Endothelial cell of hepatic sinusoid (primary cell): ENCODE measurements around the gene P2RY14.

Experiments
- in situ Hi-C: cut with HindIII; loops from 2 replicates; pipeline ENCODE4 v1.10.0; 2017; ENCODE audit warnings: low sequenced_read_pairs

P2RY14 gene

DNA sequence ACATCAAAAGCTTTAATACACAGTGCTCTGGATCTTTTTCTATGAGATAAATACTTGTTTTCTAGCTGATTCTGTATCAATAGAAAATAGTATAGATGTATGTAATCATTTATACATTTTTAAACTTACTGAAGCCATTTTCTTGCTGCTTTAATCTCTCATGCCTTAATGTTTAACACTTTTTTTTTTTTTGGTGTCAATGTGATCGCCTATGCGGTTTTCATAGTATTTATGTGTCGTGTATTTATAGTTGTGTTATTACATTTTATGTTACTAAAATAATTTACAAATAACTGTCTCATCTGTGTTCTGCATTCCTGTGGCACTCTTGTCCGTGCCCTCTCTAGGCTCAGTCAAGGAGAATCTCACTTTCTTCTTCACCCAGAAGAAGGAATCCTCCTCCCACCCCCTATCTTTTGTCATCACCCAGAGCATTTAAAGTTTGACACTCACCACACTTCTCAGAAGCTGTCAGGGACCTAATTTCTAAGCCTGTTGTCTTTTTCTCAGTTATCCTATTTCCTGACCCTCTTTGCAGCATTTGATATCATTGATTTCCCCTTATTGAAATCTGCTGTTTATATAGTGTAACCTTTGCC lies 54.0 kb downstream of the P2RY14 start:
- in situ Hi-C loops = no loop called here

DNA sequence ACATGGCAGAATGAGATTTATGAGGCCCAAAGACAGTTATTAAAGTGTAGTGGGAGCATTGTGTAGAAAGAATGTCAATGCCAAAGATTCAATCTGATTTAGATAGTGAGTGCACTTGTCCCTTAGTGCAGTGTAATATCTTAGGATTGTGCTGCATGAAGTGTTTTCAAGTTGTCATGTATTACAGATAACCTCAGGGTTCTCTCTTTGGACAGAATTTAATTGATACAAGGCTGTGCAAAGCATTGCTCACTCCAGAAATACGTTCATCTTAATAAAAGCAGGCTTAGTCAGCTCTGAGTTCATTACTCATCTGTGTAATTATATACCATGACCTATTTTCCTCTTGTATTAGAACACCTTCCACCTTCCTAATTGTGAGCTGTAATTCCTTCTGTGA lies 59.3 kb downstream of the P2RY14 start:
- in situ Hi-C loops = no loop called here

DNA sequence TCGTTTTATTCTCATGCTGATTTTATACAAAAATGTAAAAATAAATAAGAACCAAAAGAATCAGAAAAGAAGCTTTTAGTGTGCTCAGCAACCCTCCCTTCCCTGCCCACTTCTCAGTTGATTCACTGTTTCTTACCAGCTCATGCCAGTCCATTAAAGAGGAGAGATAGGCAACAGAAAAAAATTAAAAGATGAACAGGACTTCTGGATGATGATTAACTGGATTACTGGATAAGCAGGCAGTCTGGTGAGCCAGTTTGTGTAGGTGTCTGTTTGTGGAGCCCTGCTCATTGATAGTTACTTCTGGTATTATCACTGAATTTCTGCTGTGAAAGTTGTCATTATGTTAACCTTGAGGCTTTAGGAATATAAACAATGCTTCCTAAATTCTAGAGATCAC lies 60.2 kb downstream of the P2RY14 start:
- in situ Hi-C loops = no loop called here

DNA sequence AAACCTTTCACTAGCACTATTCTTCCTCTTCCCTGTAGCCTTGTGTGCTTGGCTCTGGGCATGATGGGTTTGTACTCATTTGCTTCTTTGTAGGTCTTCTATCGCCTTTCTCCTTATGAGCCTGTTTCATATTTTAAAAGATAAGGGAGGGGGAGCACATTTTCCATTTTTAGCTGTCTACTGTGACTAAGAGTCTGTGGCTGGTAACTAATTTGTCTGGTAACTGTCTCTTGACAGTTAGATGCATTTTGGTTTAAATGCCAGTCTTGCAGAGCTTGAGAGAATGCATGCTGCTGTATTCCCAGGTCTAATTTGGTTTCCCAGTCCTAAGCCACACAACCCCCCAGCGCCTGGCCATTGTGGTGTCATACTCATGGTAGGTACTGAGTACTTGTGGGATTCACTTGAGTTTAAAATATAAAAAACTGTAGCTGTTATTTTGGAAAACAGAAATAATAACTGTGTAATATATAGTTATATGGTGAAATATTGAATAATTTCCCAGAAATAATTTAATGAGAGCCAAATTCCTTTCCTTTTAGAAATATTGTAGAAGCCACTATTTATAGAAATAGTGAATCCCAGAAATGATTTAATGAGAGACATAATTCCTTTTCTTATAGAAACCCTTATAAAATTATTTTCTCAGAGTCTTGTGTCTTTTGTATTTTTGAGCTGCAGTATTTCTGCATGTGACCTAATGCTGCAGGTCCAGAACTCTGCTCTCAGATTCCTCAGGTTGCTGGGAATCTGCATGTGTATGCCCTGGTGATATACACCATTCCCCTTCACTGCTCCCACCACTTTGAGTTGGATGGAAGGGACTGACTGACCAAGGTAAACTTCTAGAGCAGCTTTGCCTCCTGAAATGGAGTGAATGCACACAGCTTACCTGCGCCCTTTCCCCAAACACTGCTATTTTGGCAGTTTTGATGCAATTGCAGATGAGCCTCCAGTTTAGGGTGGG lies 61.4 kb downstream of the P2RY14 start:
- in situ Hi-C loops = no loop called here

DNA sequence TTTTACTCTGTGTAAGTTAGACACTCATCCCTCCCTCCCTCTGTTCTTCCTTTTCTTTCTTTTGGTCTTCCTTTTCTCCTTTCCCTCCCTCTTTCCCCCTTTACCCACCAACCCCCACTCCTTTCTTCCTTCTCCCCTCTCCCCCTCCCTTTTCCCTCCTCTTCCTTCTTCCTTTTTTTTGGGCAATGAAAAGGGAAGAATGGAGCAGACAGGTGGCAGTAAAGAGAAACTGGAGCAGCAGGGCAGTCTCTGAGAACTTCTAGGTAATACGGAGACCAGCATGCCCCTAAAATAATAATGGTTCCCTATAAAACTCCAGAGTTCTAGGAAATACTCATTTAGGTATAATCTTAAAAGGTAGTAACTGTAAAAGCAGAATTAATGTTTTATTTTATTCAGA lies 63.9 kb downstream of the P2RY14 start:
- in situ Hi-C loops = no loop called here

DNA sequence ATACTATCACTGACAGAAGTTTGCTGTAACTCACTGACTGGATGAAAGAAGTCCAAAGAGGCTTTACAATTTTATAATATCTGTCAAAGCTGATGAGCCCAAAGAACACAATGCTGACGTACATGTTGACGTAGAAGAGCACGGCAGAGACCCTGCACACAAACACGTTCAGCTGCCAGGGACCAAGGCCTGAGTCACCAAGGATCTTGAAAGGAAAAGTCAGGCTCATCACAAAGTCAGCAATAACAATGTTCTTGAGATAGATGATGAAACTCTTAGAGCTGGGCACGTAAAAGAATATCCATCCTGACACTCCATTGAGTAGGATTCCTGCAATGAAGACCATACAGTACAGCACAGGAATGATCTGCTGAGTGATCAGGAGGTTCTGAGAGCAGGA lies 64.5 kb downstream of the P2RY14 start:
- in situ Hi-C loops = no loop called here

DNA sequence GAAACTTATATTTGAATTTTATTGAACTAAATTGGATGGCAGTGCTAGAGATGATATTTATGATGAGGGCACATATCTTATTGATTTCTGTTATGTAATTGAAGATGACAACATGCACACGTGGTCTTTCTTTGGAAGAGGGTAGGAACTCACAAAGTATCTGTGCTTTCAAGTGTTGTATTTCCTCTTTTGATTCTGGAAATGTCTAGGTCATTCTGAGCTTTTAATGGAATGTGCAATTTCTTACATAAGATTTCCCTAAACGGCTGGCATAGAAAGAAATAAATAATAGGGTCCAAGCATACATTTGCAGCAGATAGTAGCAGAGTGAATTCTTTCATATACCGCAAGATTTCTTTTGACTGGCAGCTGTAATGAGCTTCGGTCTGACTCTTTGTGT lies 65.2 kb downstream of the P2RY14 start:
- in situ Hi-C loops = no loop called here

DNA sequence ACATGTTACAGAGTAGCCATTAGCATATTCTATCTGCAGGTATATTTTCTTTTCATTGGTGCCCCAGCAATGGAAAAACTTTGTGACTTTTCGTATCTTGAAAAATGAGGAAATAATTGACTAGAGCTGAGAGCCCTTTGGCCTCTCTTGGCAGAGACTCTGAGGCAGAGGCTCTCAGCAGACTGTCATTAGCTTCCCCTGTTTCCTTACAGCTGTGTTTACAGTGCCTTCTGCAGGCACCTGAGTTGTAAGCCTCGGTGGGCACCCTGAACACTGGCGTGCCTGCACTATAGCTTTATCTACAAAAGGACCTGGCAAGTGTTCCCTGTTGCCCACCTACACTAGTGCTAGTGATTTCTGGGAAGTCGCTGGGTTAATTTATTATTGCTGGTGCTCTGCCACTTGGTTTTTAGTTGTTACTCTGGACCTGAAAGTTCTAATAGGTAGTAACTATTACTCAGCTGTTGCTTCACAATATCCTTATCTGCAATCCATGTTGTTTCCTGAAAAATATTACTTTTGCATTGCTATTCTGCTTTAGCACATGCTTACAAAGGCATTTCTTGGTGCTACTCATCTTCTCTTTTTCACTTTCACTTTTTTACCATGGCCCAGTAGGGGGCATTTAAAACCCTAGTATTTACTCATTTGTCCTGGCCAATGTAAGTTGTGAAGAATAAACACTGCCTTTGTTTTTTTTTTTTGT lies 67.5 kb downstream of the P2RY14 start:
- in situ Hi-C loops = no loop called here

DNA sequence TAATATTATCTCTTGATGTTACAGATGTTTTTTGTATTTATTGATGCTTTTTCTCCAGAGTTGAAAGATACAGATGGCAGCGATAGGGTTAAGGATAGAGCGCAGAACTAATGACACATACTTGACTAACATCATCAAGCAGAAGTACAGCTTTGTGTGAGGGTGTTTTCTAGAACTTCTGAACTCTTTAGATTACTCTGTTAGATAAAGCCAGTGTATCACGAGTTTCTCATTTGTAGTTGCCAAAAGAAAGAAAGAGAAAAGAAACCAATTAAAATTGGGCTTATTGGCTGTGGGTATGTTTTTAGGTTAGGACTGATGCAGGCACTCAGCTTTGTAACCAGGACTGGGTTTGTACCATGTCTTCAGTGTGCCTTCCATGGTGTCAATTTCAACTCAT lies 68.7 kb downstream of the P2RY14 start:
- in situ Hi-C loops = no loop called here

DNA sequence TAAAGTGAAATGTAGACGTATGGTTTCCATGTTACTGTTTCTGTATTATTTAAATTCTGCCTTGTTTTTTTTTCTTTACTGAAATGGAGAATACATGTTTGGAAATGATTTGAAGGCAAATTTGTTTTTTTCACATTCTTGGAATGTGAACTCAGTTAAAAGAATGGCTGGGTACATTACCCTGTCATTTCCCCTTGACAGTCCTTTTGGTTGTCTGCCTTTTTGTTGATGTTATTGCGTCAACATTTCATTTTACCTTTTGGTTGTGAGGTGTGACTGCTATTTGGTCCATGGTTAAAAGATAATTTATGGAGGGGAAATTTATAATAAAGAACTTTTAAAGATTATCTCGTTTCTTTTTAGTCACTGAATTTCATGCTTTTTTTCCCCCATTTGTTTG lies 72.1 kb downstream of the P2RY14 start:
- in situ Hi-C loops = no loop called here

DNA sequence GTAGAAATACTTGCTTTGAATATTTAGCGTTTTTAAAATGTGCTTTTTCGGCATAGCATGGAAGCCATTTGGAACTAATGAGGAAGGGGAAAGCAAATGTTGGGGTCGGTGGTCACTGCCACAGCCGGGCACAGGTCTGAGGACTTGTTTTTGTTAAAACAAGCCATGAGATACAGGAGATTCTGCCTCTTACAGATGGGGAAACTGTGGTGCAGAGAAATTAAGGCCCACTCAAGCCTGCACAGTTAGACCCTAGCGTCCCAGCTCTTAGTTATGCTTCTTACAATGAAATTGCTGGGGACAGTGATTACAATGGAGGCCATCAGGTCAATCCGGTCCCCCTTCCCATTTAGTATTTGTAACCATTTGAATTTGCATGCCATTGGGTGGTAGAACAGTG lies 72.9 kb downstream of the P2RY14 start:
- in situ Hi-C loops = no loop called here

DNA sequence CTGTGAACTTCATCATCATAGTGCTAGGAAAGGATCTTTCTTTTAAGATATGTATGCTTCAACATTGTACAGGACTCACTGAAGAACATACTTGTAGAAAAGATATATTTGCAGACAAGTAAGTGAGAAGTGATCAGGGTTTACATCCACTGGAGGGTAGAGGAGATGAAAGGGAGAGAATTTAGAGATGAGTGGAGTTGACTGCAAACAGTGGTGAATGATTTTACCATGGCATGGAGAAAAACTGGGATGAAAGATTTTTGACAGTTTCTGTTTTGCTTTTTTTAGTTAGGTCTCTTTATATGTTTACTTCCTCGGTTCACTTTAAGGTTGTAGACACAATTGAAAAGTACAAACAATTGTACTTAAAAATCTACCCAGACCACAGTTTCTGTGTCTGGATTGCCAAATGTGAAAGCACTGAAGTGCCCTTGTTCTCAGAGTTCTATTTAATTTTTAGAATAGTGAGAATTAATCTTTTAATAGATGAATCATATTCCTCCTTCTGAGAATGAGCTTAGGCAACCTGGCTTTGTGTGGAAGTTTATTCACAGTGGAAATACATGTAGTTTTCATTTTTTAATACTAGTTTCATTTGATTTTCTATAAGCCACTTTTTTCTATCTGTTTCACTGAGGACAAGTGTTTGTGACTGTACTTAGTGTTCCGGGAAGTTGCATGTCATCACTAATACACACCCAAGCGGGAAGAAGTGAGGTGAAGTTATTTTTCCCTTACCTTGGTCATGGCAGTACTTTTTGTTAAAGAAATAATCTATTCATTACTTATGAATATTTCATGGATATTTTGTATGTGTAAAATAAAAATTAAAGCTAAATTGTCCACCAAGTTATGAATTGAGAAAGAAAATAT lies 73.6 kb downstream of the P2RY14 start:
- in situ Hi-C loops = no loop called here

DNA sequence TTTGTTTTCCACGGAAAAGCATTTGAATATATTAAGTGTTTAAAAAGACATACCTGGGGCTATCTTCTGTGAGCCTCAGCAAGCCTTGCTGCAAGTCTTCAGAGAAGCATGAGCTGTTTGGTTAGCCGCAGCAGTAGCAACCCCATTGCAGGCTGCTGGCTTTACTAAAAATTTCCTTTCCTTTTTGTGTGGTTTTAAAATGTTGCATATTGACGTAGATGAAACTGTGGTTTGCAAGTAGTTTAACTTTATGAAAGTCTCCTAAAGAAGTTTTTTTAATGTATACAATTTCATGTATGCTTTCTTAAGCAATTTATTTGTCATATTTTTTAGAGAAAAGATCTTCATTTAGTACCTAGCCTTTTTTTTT lies 75.3 kb downstream of the P2RY14 start, which contains the start of gene GPR171:
GPR171 (minus strand) TSS at position 166 of the 370 bp plus-strand sequence. CDS start 3,830 bp downstream, outside the sequence.
- in situ Hi-C loops = no loop called here

DNA sequence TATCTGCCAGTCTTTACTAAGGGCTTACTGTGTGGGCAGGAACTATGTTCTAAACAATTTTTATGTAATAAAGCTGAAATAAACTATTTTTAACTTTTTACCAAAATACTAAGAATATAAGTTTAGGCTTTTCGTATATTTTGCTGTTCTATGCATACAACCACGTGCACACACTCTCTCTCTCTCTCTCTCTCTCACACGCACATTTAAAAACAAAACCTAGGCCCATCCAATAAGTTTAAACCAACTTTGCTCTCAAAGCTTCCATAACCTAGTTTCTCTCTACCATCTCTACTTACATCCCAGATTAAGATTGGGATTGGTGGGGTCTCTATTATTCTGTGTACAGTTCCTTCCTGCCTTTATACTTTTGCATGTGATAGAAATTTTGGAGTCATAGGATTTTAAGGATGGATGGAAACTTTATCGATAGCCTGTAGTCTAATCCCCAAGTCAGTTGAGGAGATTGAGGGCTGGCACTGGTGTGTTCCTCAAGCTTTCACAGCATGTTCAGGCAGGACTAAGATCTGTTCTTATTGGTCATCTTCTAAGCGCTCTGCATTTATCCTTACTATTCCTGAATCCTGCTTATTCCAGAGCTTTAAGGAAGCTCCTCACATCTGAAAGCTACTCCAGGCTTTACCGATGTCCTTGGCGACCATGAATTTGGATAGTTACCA lies 77.2 kb downstream of the P2RY14 start:
- in situ Hi-C loops = no loop called here

DNA sequence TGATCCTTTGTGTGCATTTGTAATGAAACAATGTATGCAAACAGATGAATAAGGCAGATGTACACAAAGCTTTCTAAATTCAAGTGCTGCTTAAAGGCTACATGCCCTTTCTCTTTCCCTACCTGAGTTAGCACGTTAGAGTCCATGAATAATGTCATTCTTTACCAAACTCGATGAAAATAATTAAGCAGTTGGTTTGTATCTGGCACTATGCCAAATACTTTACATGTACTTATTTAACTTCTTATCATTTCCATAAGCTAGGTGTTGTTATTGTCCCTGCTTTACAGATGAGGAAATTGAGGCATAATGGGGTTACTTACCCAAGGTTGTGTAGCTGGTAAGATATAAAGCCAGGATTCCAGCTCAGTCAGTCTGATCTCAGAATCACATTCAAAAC lies 77.8 kb downstream of the P2RY14 start:
- in situ Hi-C loops = no loop called here

DNA sequence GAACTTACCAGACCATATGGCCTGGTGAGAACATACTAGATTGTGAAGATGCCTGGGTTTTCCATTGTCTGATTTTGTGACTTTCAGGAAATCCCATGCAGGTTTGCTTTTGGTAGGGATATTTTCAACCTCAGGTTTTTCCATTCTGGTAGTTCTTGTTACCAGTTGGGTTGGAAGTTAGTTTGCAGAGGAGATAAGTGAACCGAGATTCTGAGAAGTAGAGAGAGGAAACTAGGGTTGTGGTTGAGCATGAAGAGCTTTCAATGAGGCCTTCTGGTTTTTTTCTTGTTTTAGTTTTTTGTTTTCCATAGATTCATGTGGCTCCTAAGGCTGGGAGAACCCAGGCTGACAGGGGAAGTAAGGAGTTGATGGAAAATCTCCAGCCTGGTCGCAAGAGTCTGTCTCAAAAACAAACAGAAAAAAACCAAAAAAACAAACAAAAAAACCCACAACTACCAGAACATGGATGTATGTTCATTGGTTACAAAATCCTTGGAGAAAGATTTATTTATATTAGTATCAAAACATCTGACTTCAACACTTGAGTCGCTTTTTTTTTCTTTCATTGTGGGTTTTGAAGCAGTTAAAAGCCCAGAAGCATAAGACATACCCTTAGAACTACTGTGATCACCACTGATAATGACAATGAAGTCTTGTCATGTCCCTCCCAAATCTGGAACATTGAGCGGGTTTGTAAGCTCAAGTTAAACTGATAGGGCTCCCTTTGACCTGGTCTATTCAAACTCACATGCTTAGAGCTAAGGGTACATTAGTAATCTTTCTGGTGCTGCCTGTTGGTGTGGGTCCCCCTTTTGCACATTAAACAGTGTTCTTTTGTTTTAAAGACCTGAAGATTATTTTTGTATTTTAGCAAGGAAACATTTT lies 78.5 kb downstream of the P2RY14 start:
- in situ Hi-C loops = no loop called here

DNA sequence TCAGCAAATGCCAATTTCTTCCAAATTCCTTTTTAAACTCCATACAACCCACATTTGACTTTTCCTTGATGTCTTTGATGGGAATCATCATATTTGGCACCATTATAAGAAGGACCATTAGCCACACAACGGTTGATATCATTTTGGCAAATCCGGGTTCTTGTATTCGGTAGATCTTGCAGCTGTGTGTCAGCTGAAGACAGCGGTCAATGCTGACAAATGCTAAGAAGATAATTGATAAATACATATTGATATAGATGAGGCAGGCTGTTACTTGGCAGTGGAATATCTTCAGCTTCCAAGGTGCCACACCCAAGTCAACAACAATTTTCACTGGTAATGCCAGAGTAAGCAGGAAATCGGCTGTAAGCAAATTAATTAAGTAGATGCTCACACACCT lies 79.5 kb downstream of the P2RY14 start:
- in situ Hi-C loops = no loop called here

DNA sequence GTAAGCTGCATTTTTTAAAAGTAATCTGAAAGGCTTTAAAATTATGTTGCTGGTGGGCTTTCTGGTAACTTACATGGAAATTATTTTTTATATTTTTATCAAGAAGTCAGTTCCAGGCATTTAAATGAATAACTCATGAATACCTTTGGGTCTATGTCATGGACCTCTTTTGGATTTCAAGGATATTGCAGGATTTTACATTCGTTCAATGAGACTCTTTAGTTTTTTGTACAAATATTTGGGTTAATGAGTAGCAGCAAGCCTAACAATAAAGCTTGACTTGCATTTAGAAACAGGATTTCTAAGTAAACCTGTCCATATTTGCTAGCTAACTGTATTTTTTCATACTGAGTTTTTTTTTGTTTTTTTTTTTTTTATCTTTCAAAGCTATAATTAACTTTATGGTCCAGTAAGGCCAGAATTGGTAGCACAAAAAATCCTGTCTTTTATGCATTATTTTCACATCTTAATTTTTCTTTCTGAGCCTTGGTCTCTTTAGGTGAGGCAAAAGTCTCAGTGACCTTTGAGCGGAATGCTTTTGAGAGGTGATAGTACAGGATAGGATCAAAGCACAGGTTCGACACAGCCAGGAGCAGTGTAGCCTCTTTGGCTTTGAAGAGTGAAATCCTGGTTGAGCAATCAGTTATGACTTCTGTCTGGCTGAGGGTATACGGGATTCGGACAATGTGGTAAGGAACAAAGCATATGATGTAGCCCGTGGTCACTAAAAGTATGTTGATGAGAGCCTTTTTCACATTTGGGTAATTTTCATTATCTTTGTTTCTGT lies 80.2 kb downstream of the P2RY14 start:
- in situ Hi-C loops = no loop called here
